Natural killer cell (primary cell): ENCODE measurements around the gene MTUS2. TPM values are rescaled to one million over a fixed set of nuclear protein-coding genes. Genes with fewer than 3 reads are reported as not detected.
A peak's percentile ranks its signal among the peaks of the same experiment; 100 is the strongest.

Experiments
- ATAC-seq, 3 donors: fragments of 150-1000 bp in 2 of 3; fragments of 200-7000 bp in 1 of 3; cut with Tn5 transposase; 1 replicate in 1 of 3; 2 replicates in 2 of 3; pipeline ENCODE4 v1.10.0; 2021; ENCODE audit warnings: mild to moderate bottlenecking in 2 of 3, moderate library complexity in 2 of 3
- DNase-seq, 2 donors: peaks; one replicate each; pipeline versions ENCODE4 v3.0.0 to v3.0.0-alpha.2; 2013 to 2021; ENCODE audit warnings: mixed read lengths in 1 of 2
- H3K27ac ChIP-seq: one replicate; pipeline ENCODE4 v1.5.1; 2013; ENCODE audit warnings: mild to moderate bottlenecking, low read length
- H3K27me3 ChIP-seq: one replicate; pipeline ENCODE4 v1.6.1; 2013; ENCODE audit warnings: low read length; ENCODE audit not compliant: control insufficient read depth, insufficient read depth
- H3K36me3 ChIP-seq: one replicate; pipeline ENCODE4 v1.6.1; 2013; ENCODE audit warnings: low read length; ENCODE audit not compliant: control insufficient read depth, insufficient read depth
- H3K4me1 ChIP-seq: one replicate; pipeline ENCODE4 v1.6.1; 2013; ENCODE audit warnings: low read length; ENCODE audit not compliant: control insufficient read depth, insufficient read depth
- H3K4me3 ChIP-seq: one replicate; pipeline ENCODE4 v1.5.1; 2013; ENCODE audit warnings: low read length
- H3K9me3 ChIP-seq: one replicate; pipeline ENCODE4 v1.6.1; 2013; ENCODE audit warnings: low read length; ENCODE audit not compliant: control insufficient read depth, insufficient read depth
- H3K27ac Mint-ChIP-seq, 2 donors: one replicate each; pipeline ENCODE4 v1.8.0; 2022; ENCODE audit warnings: mild to moderate bottlenecking in 2 of 2, mixed read lengths in 2 of 2, moderate library complexity in 1 of 2
- H3K27me3 Mint-ChIP-seq, 2 donors: one replicate each; pipeline ENCODE4 v1.8.0; 2022; ENCODE audit warnings: low read depth in 2 of 2, mixed read lengths in 2 of 2
- H3K36me3 Mint-ChIP-seq: one replicate; pipeline ENCODE4 v1.8.0; 2022; ENCODE audit warnings: mixed read lengths
- H3K4me1 Mint-ChIP-seq, 2 donors: one replicate each; pipeline ENCODE4 v1.8.0; 2022; ENCODE audit warnings: mixed read lengths in 2 of 2
- H3K4me3 Mint-ChIP-seq: one replicate; pipeline ENCODE4 v1.8.0; 2022; ENCODE audit warnings: mild to moderate bottlenecking, moderate library complexity, mixed read lengths
- H3K9me3 Mint-ChIP-seq, 2 donors: one replicate each; pipeline ENCODE4 v1.8.0; 2022; ENCODE audit warnings: mixed read lengths in 2 of 2
- CTCF ChIP-seq: fragments of 200-600 bp; IDR thresholded peaks from one replicate; pipeline ENCODE4 v1.8.0; 2022; ENCODE audit warnings: antibody characterized with exemption
- WGBS: methylation state at CpG from one replicate; pipeline ENCODE4 v1.1.7; 2013; ENCODE audit warnings: missing lambda C conversion rate; ENCODE audit not compliant: insufficient coverage; 5-methylcytosine and 5-hydroxymethylcytosine counted together
- intact Hi-C: fragments of 100-400 bp; cut with micrococcal nuclease; formaldehyde crosslinking; loops from one replicate; pipeline ENCODE4 v1.14.2; 2022
- total RNA-seq, 4 donors: library from RNA; stranded (reverse); fragments of 120-200 nt in 1 of 4; gene quantifications; one replicate each; pipeline versions ENCODE4 v1.2.3 to v1.2.4, GENCODE V29; 2013 to 2022

The MTUS2 gene
- total RNA-seq, 3 donors from 2014 or later (not counting 1 experiment from before 2014, with no cell fraction given): not detected

DNA sequence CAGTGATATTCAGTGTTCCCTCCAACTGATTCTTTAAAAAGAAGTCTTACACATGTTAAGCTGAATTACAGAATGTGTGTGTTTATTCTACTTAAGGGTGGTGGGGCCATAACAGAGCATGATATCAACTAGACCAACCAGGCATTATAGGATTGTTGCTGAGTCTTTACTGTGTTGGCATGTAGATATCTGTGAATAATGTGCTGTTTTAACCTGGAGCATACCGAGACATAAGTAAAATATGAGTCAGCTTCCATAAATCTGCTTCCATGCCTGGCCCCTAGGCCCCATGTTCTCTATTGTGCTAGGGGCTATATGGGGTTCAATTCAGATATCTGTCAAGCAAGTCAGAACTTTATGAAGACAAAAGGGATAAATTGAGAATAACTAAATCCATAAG, 295.7 kb downstream of the MTUS2 start:
- Mint-ChIP-seq H3K9me3 (peaks cover 8 to 13% of the 10 kb centered on the region in 2 donors), H3K27me3 (no peaks in the 10 kb centered on the region), H3K36me3 (no peaks in the 10 kb centered on the region), H3K4me3 (no peak overlapping the region), H3K4me1 (no peaks in the 10 kb centered on the region), H3K27ac (no peak overlapping the region)
- Histone ChIP-seq H3K9me3 (no peaks in the 10 kb centered on the region), H3K27ac (no peak overlapping the region), H3K4me3 (no peak overlapping the region), H3K4me1 (no peaks in the 10 kb centered on the region), H3K36me3 (no peaks in the 10 kb centered on the region), H3K27me3 (no peaks in the 10 kb centered on the region)
- intact Hi-C loops: no loop called here
- no peak for TF ChIP-seq CTCF
- no peak for DNase-seq
- no peak for ATAC-seq
- WGBS: 79% methylated on average over 1 of the region's 1 CpG

GRCh38 chr13:29117663-29118062, 297.5 kb downstream of the MTUS2 start:
- DNase-seq: no peak
- Histone ChIP-seq H3K27me3 (no peaks in the 10 kb centered on the region), H3K4me1 (no peaks in the 10 kb centered on the region), H3K27ac (no peak overlapping the region), H3K9me3 (no peaks in the 10 kb centered on the region), H3K36me3 (no peaks in the 10 kb centered on the region), H3K4me3 (no peak overlapping the region)
- TF ChIP-seq CTCF: no peak
- ATAC-seq: no peak
- Mint-ChIP-seq H3K27ac (no peak overlapping the region), H3K27me3 (no peaks in the 10 kb centered on the region), H3K4me1 (no peaks in the 10 kb centered on the region), H3K36me3 (no peaks in the 10 kb centered on the region), H3K4me3 (no peak overlapping the region), H3K9me3 (peaks cover 2 to 5% of the 10 kb centered on the region in 2 donors)
- 88% methylated on average over 8 of the region's 8 CpGs for WGBS
- intact Hi-C loops: no loop called here

DNA sequence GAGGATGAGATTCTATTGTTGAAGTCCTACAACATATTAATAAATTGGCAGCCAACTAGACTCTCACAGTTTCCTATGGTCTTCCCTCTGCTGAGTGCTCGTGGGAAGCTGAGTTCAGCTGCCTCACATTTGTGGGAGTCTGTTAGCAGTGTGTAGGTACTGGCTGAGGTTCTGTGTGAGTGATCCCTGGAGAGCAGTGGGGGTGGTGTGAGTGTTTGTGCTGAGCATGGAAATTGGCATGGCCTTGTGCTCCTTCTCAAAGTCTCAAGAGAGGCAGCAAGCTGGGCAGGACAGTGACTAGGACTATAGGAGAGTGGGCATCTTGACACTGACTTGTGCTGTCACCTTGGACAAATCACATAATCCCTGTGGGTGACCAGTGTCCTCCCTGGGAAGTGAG, 298.3 kb downstream of the MTUS2 start:
- Mint-ChIP-seq H3K4me3 (no peak overlapping the region), H3K9me3 (peaks cover 2 to 5% of the 10 kb centered on the region in 2 donors), H3K4me1 (no peaks in the 10 kb centered on the region), H3K27me3 (no peaks in the 10 kb centered on the region), H3K36me3 (no peaks in the 10 kb centered on the region), H3K27ac (no peak overlapping the region)
- 73% methylated on average over 1 of the region's 1 CpG for WGBS
- ATAC-seq (no peak), DNase-seq (no peak)
- no peaks in the 10 kb centered on the region for H3K9me3 ChIP-seq
- no peak overlapping the region for H3K27ac ChIP-seq
- no peaks in the 10 kb centered on the region for H3K36me3 ChIP-seq
- TF ChIP-seq CTCF: no peak
- H3K4me1 ChIP-seq: no peaks in the 10 kb centered on the region
- no peak overlapping the region for H3K4me3 ChIP-seq
- H3K27me3 ChIP-seq: no peaks in the 10 kb centered on the region
- intact Hi-C loops: no loop called here

DNA sequence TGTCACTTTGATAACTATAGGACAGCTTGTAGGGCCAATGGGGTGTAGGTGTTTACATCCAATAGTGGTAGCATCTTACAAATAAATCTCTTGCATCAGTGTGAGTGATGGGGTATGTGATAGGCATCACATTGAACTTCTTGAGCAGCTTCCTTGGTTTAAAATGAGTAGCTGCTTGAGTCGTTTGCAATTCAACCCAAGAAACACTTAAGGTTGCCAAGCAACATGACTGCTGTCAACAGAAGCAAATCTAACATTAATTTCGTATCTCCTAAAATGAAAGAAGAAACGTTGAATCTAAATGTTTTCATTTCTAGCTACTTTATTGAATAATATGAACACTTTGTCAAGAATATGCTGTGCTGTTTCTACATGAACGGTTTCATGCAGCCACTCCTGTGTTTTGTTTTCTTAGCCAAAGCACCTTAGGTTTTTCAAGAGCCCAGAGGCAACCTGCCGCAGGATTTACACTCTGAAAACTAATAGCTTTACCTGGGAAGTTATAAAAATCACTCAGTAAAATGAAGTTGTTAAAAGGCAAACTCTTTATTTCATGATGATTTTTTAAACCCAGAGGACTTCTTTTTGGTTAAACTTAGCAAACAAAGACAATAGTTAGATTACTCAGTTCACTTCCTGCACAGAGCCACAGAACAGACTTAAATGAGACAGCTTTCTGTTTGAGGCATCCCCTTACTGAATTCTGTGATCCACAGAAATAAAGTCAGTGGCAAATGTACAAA, 305.2 kb downstream of the MTUS2 start:
- Histone ChIP-seq H3K27ac (no peak overlapping the region), H3K4me1 (no peaks in the 10 kb centered on the region), H3K4me3 (no peak overlapping the region), H3K36me3 (no peaks in the 10 kb centered on the region), H3K27me3 (no peaks in the 10 kb centered on the region), H3K9me3 (no peaks in the 10 kb centered on the region)
- H3K27ac Mint-ChIP-seq: no peak overlapping the region
- no peaks in the 10 kb centered on the region for H3K4me1 Mint-ChIP-seq
- no peaks in the 10 kb centered on the region for H3K36me3 Mint-ChIP-seq
- peak in 1 of 2 donors; percentile 34 for DNase-seq
- no peak for TF ChIP-seq CTCF
- no peaks in the 10 kb centered on the region for H3K27me3 Mint-ChIP-seq
- H3K9me3 Mint-ChIP-seq: peaks cover 7 to 13% of the 10 kb centered on the region in 2 donors
- 61% methylated on average over 3 of the region's 5 CpGs for WGBS
- H3K4me3 Mint-ChIP-seq: no peak overlapping the region
- intact Hi-C loops: no loop called here
- ATAC-seq: no peak
